Right lobe of liver (tissue), 6 donors: Measurements from ENCODE around the gene CDC20B. TPM values are rescaled to one million over a fixed set of nuclear protein-coding genes. Genes with fewer than 3 reads are reported as not detected.

ENCODE experiments used
- ATAC-seq, 4 donors: fragments of 200-7000 bp; cut with Tn5 transposase; one replicate each; pipeline ENCODE4 v1.9.1; 2020; ENCODE audit warnings: mild to moderate bottlenecking in 4 of 4, moderate library complexity in 4 of 4
- DNase-seq, 3 donors: peaks; one replicate each; pipeline ENCODE4 v3.0.0-alpha.2; 2020
- H3K27ac ChIP-seq, 3 donors: fragments of 200-600 bp; one replicate each; pipeline ENCODE4 v1.8.0; 2022
- H3K27me3 ChIP-seq, 2 donors: fragments of 200-600 bp; one replicate each; pipeline ENCODE4 v1.8.0; 2022
- H3K36me3 ChIP-seq, 4 donors: fragments of 200-600 bp; sonication (generic) in 1 of 4; one replicate each; pipeline versions ENCODE4 v1.5.1 to v1.8.0; 2017 to 2022; ENCODE audit warnings: control low read depth in 1 of 4
- H3K4me1 ChIP-seq, 4 donors: fragments of 200-600 bp; sonication (generic) in 1 of 4; one replicate each; pipeline versions ENCODE4 v1.5.1 to v1.8.0; 2017 to 2022; ENCODE audit warnings: control low read depth in 1 of 4
- H3K4me3 ChIP-seq, 3 donors: fragments of 200-600 bp; one replicate each; pipeline ENCODE4 v1.8.0; 2022
- H3K9me3 ChIP-seq, 4 donors: fragments of 200-600 bp; sonication (generic) in 1 of 4; one replicate each; pipeline versions ENCODE4 v1.5.1 to v1.8.0; 2017 to 2022; ENCODE audit warnings: control low read depth in 1 of 4
- POLR2A ChIP-seq: fragments of 450-650 bp; IDR thresholded peaks from one replicate; pipeline ENCODE4 v1.6.1; 2017; ENCODE audit warnings: antibody characterized with exemption, mild to moderate bottlenecking
- WGBS: methylation state at CpG from one replicate; pipeline ENCODE4 v1.1.6; 2018; ENCODE audit warnings: low coverage, low lambda C conversion rate; ENCODE audit not compliant: insufficient coverage; ENCODE audit errors: missing lambda C conversion rate; 5-methylcytosine and 5-hydroxymethylcytosine counted together
- intact Hi-C, 2 donors: fragments of 100-400 bp; cut with DNase I; formaldehyde crosslinking; loops; one replicate each; pipeline versions ENCODE4 v1.11.2 to v1.14.1; 2022
- total RNA-seq, 6 experiments: library from RNA; depleted of rRNA in 2 of 6; stranded (reverse); fragments of >200 nt in 2 of 6; fragmentation: NEBNext Ultra II Directional in 3 of 6; extraction: Animal tissue kit (Norgen Biotek cat#: 25700) in 3 of 6; gene quantifications; one replicate each; pipeline versions ENCODE4 v1.1.0 to v1.2.4, GENCODE V29; 2016 to 2023
- TF ChIP-seq, protein P1 (sequence below), 4 donors: fragments of 200-600 bp in 3 of 4; fragments of 450-650 bp in 1 of 4; IDR thresholded peaks; one replicate each; pipeline versions ENCODE4 v1.5.1 to v1.8.0; 2016 to 2022; ENCODE audit warnings: antibody characterized with exemption in 4 of 4, mild to moderate bottlenecking in 2 of 4
- donor health status: DM: no; HTN: yes; CAD: no.
- donor health status: DM: no; HTN: no; CAD: no.
- donor health status: DM: no; HTN: no; CAD: no.
- donor health status: DM: no; HTN: yes; CAD: no.
- donor health status: DM: no; HTN: yes; CAD: no.

The CDC20B gene
- total RNA-seq, 6 experiments from 2014 or later = not detected

DNA sequence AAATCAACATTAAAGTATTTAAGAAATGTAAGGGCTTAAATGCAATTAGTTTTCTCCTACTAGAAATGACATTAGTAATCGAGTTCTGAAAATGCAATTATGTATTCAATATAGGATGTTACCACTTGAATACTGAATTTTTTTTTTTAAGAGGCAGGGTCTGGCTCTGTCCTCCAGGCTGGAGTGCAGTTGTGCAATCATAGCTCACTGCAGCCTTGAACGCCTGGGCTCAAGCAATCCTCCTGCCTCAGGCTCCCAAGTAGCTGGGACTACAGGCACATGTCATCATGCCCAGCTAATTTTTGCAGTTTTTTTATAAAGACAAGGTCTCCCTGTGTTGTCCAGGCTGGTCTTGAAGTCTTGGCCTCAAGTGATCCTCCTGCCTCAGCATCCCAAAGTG lies 1.5 kb downstream of the CDC20B start:
- TF ChIP-seq, protein P1, sequence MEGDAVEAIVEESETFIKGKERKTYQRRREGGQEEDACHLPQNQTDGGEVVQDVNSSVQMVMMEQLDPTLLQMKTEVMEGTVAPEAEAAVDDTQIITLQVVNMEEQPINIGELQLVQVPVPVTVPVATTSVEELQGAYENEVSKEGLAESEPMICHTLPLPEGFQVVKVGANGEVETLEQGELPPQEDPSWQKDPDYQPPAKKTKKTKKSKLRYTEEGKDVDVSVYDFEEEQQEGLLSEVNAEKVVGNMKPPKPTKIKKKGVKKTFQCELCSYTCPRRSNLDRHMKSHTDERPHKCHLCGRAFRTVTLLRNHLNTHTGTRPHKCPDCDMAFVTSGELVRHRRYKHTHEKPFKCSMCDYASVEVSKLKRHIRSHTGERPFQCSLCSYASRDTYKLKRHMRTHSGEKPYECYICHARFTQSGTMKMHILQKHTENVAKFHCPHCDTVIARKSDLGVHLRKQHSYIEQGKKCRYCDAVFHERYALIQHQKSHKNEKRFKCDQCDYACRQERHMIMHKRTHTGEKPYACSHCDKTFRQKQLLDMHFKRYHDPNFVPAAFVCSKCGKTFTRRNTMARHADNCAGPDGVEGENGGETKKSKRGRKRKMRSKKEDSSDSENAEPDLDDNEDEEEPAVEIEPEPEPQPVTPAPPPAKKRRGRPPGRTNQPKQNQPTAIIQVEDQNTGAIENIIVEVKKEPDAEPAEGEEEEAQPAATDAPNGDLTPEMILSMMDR (IDR thresholded peaks at IDR 0.05) = no peak
- TF ChIP-seq POLR2A = no peak
- peaks cover 4 to 24% of the 10 kb centered on the region in 2 donors for H3K27me3 ChIP-seq
- DNase-seq (no peak), ATAC-seq (no peak)
- H3K36me3 ChIP-seq = no peaks in the 10 kb centered on the region
- 12% methylated on average over 2 of the region's 2 CpGs for WGBS
- intact Hi-C loops = no loop called here
- H3K27ac ChIP-seq = no peak overlapping the region
- H3K4me1 ChIP-seq = peaks cover 0 to 27% (median 11%) of the 10 kb centered on the region in 4 donors
- H3K4me3 ChIP-seq = no peak overlapping the region
- H3K9me3 ChIP-seq = no peaks in the 10 kb centered on the region

DNA sequence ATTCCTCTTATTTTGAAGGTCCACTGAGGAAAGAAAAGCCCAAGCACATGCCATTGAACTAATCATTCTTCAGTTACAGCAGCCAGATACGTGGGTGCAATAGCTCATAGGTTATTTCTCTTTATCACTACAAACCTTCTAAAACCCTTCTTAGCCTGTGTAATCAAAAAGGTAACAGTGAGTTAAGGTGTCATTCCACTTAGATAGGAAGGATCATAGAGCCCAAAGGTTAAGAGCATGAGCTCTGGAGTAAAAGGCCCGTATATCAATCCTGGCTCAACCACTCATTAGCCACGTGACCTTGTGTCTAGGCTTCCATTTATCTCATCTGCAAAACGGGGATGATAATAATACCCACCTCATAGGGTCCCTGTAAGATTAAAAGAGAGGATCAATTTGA lies 10.3 kb downstream of the CDC20B start:
- TF ChIP-seq, protein P1 (IDR thresholded peaks at IDR 0.05) = no peak
- no peak for TF ChIP-seq POLR2A
- WGBS = 77% methylated on average over 4 of the region's 4 CpGs
- Histone ChIP-seq H3K36me3 (no peaks in the 10 kb centered on the region), H3K27ac (no peak overlapping the region), H3K27me3 (no peaks in the 10 kb centered on the region), H3K4me1 (no peaks in the 10 kb centered on the region), H3K4me3 (no peak overlapping the region), H3K9me3 (no peaks in the 10 kb centered on the region)
- intact Hi-C loops = no loop called here
- ATAC-seq (no peak), DNase-seq (no peak)

DNA sequence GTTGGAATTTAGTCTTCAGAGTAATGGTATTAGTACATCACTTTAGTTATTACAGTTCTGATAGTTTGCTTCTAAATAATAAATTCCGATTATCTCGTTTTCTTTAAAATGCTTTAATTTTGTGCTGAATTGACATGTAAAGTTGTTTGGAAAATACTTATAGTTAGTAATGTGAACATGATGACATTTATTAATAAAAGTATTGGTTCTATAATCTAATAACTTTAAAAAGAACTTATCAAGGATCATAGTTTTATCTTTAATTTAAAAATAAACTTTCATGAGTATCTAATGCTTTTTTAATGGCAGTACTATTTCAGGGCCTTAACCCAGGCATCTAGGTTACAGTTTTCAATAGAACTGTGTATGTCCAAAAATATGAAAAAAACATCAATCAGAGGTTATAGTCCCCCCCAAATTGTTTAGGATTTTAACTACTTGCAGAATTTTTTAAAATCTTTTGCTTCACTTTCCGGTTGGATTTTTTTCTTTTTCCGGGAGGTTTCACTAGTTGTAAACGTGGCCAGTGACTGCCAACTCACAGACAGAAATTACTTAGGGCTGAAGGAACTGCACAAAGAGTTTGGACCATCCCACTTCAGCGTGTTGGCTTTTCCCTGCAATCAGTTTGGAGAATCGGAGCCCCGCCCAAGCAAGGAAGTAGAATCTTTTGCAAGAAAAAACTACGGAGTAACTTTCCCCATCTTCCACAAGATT lies 12.3 kb downstream of the CDC20B start:
- DNase-seq (no peak), ATAC-seq (peak in 2 of 4 donors; percentile 29 to 51)
- Histone ChIP-seq H3K4me1 (no peaks in the 10 kb centered on the region), H3K9me3 (no peaks in the 10 kb centered on the region), H3K36me3 (no peaks in the 10 kb centered on the region), H3K27me3 (no peaks in the 10 kb centered on the region), H3K4me3 (peak overlapping the region; percentile 8 to 15 (median 9)), H3K27ac (no peak overlapping the region)
- 32% methylated on average over 9 of the region's 9 CpGs for WGBS
- TF ChIP-seq, protein P1 (IDR thresholded peaks at IDR 0.05) = no peak
- no peak for TF ChIP-seq POLR2A
- intact Hi-C loops = no loop called here

DNA sequence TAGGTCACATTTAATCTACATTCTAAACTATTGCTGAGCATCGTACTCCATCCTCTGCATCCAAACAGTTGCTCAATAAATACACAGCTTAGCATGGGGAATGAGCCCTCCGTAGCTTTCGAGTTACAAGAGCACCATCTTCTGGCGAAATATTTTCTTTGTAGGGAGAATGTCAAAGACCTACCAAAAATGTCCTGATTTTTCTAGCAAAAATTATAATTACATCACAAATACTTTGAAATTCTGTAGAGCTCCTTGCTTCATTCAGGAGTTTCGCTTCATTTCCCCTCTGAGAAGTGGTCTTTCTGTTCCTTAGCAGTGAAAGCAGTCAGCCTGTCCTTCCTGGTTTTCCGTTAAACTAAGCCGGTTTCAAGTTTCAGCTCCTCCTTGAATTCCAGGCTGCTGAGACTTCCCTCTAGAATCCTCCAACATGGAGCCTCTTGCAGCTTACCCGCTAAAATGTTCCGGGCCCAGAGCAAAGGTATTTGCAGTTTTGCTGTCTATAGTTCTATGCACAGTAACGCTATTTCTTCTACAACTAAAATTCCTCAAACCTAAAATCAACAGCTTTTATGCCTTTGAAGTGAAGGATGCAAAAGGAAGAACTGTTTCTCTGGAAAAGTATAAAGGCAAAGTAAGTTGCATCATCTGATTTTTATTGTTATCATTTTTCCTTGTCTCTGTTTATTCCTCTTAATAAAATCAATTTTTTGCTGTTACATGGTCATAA lies 13.0 kb downstream of the CDC20B start, which contains the start of gene GPX8:
Gene GPX8, plus strand, starts transcription at position 409 of the 730 bp plus-strand sequence. Its CDS starts 22 bp downstream, at position 431.
- H3K9me3 ChIP-seq = no peaks in the 10 kb centered on the region
- no peaks in the 10 kb centered on the region for H3K27me3 ChIP-seq
- H3K27ac ChIP-seq = no peak within 1 kb of the TSS
- peak within 1 kb of the TSS; percentile 8 to 15 (median 9) for H3K4me3 ChIP-seq
- no peaks in the 10 kb centered on the region for H3K36me3 ChIP-seq
- no peak for TF ChIP-seq POLR2A
- TF ChIP-seq, protein P1 (IDR thresholded peaks at IDR 0.05) = peak; percentile 47 to 55 (median 54)
- intact Hi-C loops = loop anchor here (10.0 kb wide), 2 partner anchors 215 to 255 kb away; no protein-coding TSS in a partner anchor
- DNase-seq = no peak
- peak; percentile 86 to 92 (median 89) for ATAC-seq
- H3K4me1 ChIP-seq = no peaks in the 10 kb centered on the region
- 6% methylated on average over 10 of the region's 10 CpGs for WGBS
